DND-41 (cell line): ENCODE measurements around the gene VWA3B.

Source experiments
- ATAC-seq: fragments of 200-7000 bp; cut with Tn5 transposase; 3 replicates; pipeline ENCODE4 v1.9.1; 2021; ENCODE audit warnings: low read depth; ENCODE audit not compliant: insufficient read depth
- DNase-seq: peaks from one replicate; pipeline ENCODE4 v3.0.0-alpha.2; 2020
- H2AFZ ChIP-seq: 2 replicates; pipeline ENCODE4 v1.6.0; 2012; ENCODE audit warnings: low read depth, low read length
- H3K27ac ChIP-seq: 2 replicates; pipeline ENCODE4 v1.5.1; 2012; ENCODE audit warnings: low read length, inconsistent platforms
- H3K27me3 ChIP-seq: fragments of 200-600 bp; sonication (generic); 2 replicates; pipeline ENCODE4 v1.6.0; 2012; ENCODE audit warnings: low read length, mild to moderate bottlenecking, inconsistent platforms; ENCODE audit not compliant: insufficient read depth, poor library complexity
- H3K36me3 ChIP-seq: 2 replicates; pipeline ENCODE4 v1.5.1; 2012; ENCODE audit warnings: low read length, inconsistent platforms; ENCODE audit not compliant: insufficient read depth
- H3K4me1 ChIP-seq: 2 replicates; pipeline ENCODE4 v1.5.1; 2012; ENCODE audit warnings: mild to moderate bottlenecking, low read length; ENCODE audit not compliant: insufficient read depth
- H3K4me2 ChIP-seq: 2 replicates; pipeline ENCODE4 v1.6.0; 2012; ENCODE audit warnings: mild to moderate bottlenecking, moderate library complexity, low read length, inconsistent platforms; ENCODE audit not compliant: insufficient read depth
- H3K4me3 ChIP-seq, 2 experiments: fragments of 200-600 bp in 1 of 2; shearing (Covaris generic) in 1 of 2; 2 replicates each; pipeline ENCODE4 v1.5.1; 2012 to 2016; ENCODE audit warnings: inconsistent platforms in 2 of 2, low read length in 2 of 2, mild to moderate bottlenecking in 2 of 2, low read depth in 1 of 2, moderate library complexity in 1 of 2
- H3K79me2 ChIP-seq: 2 replicates; pipeline ENCODE4 v1.6.0; 2012; ENCODE audit warnings: low read length, inconsistent platforms; ENCODE audit not compliant: insufficient read depth
- H3K9ac ChIP-seq: 2 replicates; pipeline ENCODE4 v1.6.0; 2012; ENCODE audit warnings: low read depth, mild to moderate bottlenecking, inconsistent platforms, low read length, moderate library complexity
- H3K9me3 ChIP-seq: 2 replicates; pipeline ENCODE4 v1.5.1; 2012; ENCODE audit warnings: low read length, moderate library complexity, mild to moderate bottlenecking, inconsistent platforms; ENCODE audit not compliant: insufficient read depth, severe bottlenecking
- H4K20me1 ChIP-seq: 2 replicates; pipeline ENCODE4 v1.6.0; 2012; ENCODE audit warnings: low read length; ENCODE audit not compliant: insufficient read depth
- EZH2 ChIP-seq: IDR thresholded peaks from 3 replicates; pipeline ENCODE4 v1.6.1; 2012; ENCODE audit warnings: borderline replicate concordance, low read depth, mild to moderate bottlenecking, moderate library complexity, low read length, inconsistent platforms; ENCODE audit not compliant: severe bottlenecking
- TF ChIP-seq, protein P1 (sequence below): IDR thresholded peaks from 2 replicates; pipeline ENCODE4 v1.5.1; 2012; ENCODE audit warnings: borderline replicate concordance, low read length, moderate library complexity, mild to moderate bottlenecking; ENCODE audit not compliant: poor library complexity, severe bottlenecking; ENCODE audit errors: extremely low read depth

VWA3B gene

GRCh38 chr2:98282109-98282508 lies 195.1 kb downstream of the VWA3B start:
- no peaks in the 10 kb centered on the region for H3K79me2 ChIP-seq
- DNase-seq (no peak), ATAC-seq (no peak)
- no peak overlapping the region for H3K27ac ChIP-seq
- no peaks in the 10 kb centered on the region for H4K20me1 ChIP-seq
- H2AFZ ChIP-seq: no peak overlapping the region
- no peaks in the 10 kb centered on the region for H3K4me1 ChIP-seq
- TF ChIP-seq, protein P1, sequence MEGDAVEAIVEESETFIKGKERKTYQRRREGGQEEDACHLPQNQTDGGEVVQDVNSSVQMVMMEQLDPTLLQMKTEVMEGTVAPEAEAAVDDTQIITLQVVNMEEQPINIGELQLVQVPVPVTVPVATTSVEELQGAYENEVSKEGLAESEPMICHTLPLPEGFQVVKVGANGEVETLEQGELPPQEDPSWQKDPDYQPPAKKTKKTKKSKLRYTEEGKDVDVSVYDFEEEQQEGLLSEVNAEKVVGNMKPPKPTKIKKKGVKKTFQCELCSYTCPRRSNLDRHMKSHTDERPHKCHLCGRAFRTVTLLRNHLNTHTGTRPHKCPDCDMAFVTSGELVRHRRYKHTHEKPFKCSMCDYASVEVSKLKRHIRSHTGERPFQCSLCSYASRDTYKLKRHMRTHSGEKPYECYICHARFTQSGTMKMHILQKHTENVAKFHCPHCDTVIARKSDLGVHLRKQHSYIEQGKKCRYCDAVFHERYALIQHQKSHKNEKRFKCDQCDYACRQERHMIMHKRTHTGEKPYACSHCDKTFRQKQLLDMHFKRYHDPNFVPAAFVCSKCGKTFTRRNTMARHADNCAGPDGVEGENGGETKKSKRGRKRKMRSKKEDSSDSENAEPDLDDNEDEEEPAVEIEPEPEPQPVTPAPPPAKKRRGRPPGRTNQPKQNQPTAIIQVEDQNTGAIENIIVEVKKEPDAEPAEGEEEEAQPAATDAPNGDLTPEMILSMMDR: no peak
- TF ChIP-seq EZH2: no peak
- no peak overlapping the region for H3K4me2 ChIP-seq
- H3K36me3 ChIP-seq: no peaks in the 10 kb centered on the region
- H3K4me3 ChIP-seq: no peak overlapping the region
- peaks cover 16% of the 10 kb centered on the region for H3K27me3 ChIP-seq
- H3K9me3 ChIP-seq: no peaks in the 10 kb centered on the region
- no peak overlapping the region for H3K9ac ChIP-seq

DNA sequence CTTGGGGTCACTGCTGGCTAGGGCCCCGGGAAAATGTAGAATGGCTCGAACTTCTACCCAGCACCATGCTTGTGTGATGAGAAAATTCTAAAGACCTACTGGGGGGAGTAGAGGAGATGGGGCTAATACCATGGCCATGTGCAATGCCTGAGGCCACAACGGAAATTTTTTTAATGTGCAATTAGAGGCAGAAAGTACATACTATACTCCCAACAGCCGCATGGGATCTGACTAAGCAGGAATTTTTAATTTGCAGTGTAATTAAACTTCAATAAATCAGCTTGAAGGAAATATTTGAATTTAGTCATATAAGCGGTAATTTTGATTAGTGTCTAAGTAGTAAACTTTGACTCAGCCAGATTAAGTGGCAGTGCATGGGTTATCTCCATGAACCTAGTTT lies 206.1 kb downstream of the VWA3B start:
- H3K4me3 ChIP-seq: no peak overlapping the region
- no peak overlapping the region for H3K4me2 ChIP-seq
- H3K79me2 ChIP-seq: no peaks in the 10 kb centered on the region
- no peak overlapping the region for H3K27ac ChIP-seq
- no peak overlapping the region for H3K9ac ChIP-seq
- DNase-seq (no peak), ATAC-seq (no peak)
- TF ChIP-seq, protein P1: no peak
- TF ChIP-seq EZH2: no peak
- H3K36me3 ChIP-seq: no peaks in the 10 kb centered on the region
- H3K9me3 ChIP-seq: no peaks in the 10 kb centered on the region
- H3K4me1 ChIP-seq: no peaks in the 10 kb centered on the region
- no peak overlapping the region for H2AFZ ChIP-seq
- no peaks in the 10 kb centered on the region for H4K20me1 ChIP-seq
- peaks cover 21% of the 10 kb centered on the region for H3K27me3 ChIP-seq

GRCh38 chr2:98293931-98294687 lies 207.1 kb downstream of the VWA3B start:
- DNase-seq (no peak), ATAC-seq (no peak)
- H4K20me1 ChIP-seq: no peaks in the 10 kb centered on the region
- H3K4me3 ChIP-seq: no peak overlapping the region
- no peak overlapping the region for H3K4me2 ChIP-seq
- H3K9ac ChIP-seq: no peak overlapping the region
- no peaks in the 10 kb centered on the region for H3K36me3 ChIP-seq
- peaks cover 19% of the 10 kb centered on the region for H3K27me3 ChIP-seq
- no peaks in the 10 kb centered on the region for H3K9me3 ChIP-seq
- no peak overlapping the region for H3K27ac ChIP-seq
- no peak overlapping the region for H2AFZ ChIP-seq
- H3K4me1 ChIP-seq: no peaks in the 10 kb centered on the region
- H3K79me2 ChIP-seq: no peaks in the 10 kb centered on the region
- TF ChIP-seq EZH2: no peak
- TF ChIP-seq, protein P1: no peak

DNA sequence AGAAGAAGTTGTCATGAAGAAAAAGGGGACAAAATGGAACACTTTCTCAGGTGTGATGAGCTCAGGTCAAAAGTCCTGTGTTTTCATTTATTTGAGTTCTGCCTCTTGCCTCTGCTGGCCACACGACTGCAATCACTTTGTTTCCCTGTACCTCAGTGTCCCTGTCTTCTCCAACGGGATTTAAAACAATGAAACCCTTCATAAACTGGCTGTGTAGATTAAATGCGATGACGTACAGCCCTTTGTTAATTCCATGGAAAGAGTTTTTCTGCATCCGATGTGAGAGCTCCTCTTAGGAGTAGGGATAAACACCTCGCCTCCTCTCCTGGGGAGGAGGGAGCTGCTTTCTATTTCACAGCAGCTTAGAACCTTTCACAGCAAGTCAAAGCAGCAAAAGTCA lies 207.7 kb downstream of the VWA3B start:
- H3K4me1 ChIP-seq: no peaks in the 10 kb centered on the region
- H3K79me2 ChIP-seq: no peaks in the 10 kb centered on the region
- TF ChIP-seq, protein P1: no peak
- no peak for TF ChIP-seq EZH2
- DNase-seq: no peak
- no peaks in the 10 kb centered on the region for H3K36me3 ChIP-seq
- no peak overlapping the region for H2AFZ ChIP-seq
- peaks cover 19% of the 10 kb centered on the region for H3K27me3 ChIP-seq
- no peaks in the 10 kb centered on the region for H3K9me3 ChIP-seq
- H3K27ac ChIP-seq: no peak overlapping the region
- H3K4me3 ChIP-seq: no peak overlapping the region
- no peak for ATAC-seq
- H4K20me1 ChIP-seq: no peaks in the 10 kb centered on the region
- no peak overlapping the region for H3K4me2 ChIP-seq
- no peak overlapping the region for H3K9ac ChIP-seq
